Measurements from ENCODE around the gene TLL2. TPM values are rescaled to one million over a fixed set of nuclear protein-coding genes. Genes with fewer than 3 reads are reported as not detected.

The TLL2 gene
- total and polyA plus RNA-seq, 12 donors, result 0.10 to 0.40 (median 0.13) TPM; not detected in 6

DNA sequence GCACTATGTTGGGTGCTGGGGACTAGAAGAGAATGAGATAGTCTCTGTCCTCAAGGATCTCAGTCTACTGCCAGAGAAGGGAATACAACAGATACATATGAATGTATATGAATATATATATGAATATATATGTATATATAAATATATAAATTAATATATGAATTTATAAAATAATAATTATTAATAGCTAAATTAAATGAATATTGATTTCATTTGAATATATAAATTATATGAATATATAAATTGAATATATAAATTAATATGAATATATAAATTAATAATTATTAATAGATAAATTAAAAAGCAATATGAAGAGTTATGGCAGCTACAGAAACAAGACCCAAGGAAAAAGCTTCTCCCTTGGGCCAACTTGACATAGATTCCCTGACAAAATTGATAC, 95.1 kb downstream of the TLL2 start:
- Histone ChIP-seq H3K9me3 (replicated peaks in 1 of 3) (no peaks in the 10 kb centered on the region), H3K27ac (no peak overlapping the region), H3K4me1 (replicated peaks in 1 of 2) (no peaks in the 10 kb centered on the region), H3K36me3 (replicated peaks in 1 of 2) (no peaks in the 10 kb centered on the region), H3K4me3 (no peak overlapping the region), H3K27me3 (no peaks in the 10 kb centered on the region)
- TF ChIP-seq, protein P1, sequence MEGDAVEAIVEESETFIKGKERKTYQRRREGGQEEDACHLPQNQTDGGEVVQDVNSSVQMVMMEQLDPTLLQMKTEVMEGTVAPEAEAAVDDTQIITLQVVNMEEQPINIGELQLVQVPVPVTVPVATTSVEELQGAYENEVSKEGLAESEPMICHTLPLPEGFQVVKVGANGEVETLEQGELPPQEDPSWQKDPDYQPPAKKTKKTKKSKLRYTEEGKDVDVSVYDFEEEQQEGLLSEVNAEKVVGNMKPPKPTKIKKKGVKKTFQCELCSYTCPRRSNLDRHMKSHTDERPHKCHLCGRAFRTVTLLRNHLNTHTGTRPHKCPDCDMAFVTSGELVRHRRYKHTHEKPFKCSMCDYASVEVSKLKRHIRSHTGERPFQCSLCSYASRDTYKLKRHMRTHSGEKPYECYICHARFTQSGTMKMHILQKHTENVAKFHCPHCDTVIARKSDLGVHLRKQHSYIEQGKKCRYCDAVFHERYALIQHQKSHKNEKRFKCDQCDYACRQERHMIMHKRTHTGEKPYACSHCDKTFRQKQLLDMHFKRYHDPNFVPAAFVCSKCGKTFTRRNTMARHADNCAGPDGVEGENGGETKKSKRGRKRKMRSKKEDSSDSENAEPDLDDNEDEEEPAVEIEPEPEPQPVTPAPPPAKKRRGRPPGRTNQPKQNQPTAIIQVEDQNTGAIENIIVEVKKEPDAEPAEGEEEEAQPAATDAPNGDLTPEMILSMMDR (IDR thresholded peaks at IDR 0.05), result no peak
- no peak for TF ChIP-seq POLR2A (IDR thresholded peaks at IDR 0.05)
- intact Hi-C loops (cut with DNase I), result no loop called here
- no peak for DNase-seq

DNA sequence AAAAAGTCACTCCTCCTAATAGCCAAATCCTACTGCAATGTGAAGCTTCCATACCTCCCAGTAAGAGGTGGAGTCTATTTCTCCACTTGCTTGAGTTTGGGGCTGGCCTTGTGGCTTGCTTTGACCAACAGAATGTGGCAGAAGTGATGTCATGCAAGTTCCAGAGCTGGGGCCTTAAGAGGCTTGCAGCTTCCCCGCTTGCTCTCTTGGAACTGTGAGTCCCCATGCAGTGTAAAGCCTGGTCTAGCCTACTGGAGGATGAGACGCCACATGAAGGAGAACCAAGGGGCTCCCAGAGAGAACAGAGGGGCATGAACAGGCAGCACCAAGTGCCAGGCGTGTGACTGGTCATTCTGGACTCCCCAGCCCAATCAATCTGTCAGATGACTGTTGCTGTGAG, 96.3 kb downstream of the TLL2 start:
- intact Hi-C loops (cut with DNase I), result no loop called here

DNA sequence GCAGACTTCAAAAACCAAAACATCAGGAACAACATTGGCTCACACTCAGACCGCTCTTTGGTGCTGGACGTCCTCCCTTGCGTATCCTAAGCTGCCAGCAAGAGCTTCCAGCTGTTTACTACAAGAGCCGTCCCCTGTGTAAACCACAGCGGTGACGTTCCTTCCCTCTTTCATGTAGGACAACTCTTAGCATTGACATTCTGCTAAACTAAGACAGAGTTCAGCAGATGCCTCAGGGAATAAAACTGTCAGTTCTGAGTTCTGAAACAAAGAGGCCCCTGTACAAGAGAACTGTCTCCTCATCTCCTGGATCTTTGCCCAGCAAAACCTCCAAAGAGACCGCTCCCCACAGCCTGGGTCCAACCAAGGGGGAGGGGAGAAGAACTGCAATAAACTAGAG, 97.1 kb downstream of the TLL2 start:
- H3K27me3 ChIP-seq, result no peaks in the 10 kb centered on the region
- no peak overlapping the region for H3K4me3 ChIP-seq
- DNase-seq, result no peak
- intact Hi-C loops (cut with DNase I), result no loop called here
- 55 to 68% (median 63%) methylated on average over 7 of the region's 7 CpGs for WGBS, 4 donors
- no peaks in the 10 kb centered on the region for H3K4me1 ChIP-seq (replicated peaks in 1 of 2)
- no peak overlapping the region for H3K27ac ChIP-seq
- no peaks in the 10 kb centered on the region for H3K9me3 ChIP-seq (replicated peaks in 1 of 3)
- H3K36me3 ChIP-seq (replicated peaks in 1 of 2), result no peaks in the 10 kb centered on the region
- TF ChIP-seq POLR2A (IDR thresholded peaks at IDR 0.05), result no peak
- TF ChIP-seq, protein P1 (IDR thresholded peaks at IDR 0.05), result no peak

More for the DNA sequence above, 96.3 kb downstream of the TLL2 start:
- DNase-seq, result no peak
- Histone ChIP-seq H3K36me3 (replicated peaks in 1 of 2) (no peaks in the 10 kb centered on the region), H3K9me3 (replicated peaks in 1 of 3) (no peaks in the 10 kb centered on the region), H3K27me3 (no peaks in the 10 kb centered on the region), H3K27ac (no peak overlapping the region), H3K4me1 (replicated peaks in 1 of 2) (no peaks in the 10 kb centered on the region), H3K4me3 (no peak overlapping the region)
- 86 to 91% (median 88%) methylated on average over 3 of the region's 3 CpGs for WGBS, 4 donors
- TF ChIP-seq, protein P1 (IDR thresholded peaks at IDR 0.05), result no peak
- no peak for TF ChIP-seq POLR2A (IDR thresholded peaks at IDR 0.05)

DNA sequence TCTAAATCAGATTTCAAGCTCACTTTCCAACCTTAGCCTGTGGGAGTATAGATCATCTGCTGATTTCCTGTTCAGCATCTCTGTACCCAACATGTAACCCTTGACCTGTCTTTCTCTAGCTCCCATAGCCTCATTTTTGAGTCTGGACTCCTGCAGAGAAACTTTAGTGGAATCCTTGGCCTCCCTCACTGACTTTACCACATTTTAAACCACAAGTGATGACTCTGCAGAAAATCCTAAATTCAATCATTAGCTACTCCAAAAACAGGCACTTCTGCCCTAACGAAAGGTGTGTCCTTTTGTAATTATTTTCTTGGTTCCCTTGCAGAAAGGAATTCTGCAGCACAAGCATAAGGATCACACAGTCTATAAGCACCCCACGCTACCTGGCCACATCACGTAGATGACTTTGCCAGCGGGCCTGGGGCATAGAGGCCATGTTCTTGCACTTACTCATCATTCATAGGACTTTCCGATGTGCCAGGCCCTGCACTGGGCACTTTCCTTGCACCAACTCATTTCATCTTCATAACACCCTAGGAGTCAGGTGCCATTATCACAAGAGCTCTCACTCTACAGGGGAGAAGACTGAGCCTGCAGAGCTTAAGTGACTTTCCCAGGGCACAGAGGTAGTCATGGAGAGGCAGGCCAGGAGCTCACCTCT, 97.7 kb downstream of the TLL2 start:
- intact Hi-C loops (cut with DNase I), result no loop called here
- no peaks in the 10 kb centered on the region for H3K36me3 ChIP-seq (replicated peaks in 1 of 2)
- H3K4me3 ChIP-seq, result no peak overlapping the region
- no peaks in the 10 kb centered on the region for H3K4me1 ChIP-seq (replicated peaks in 1 of 2)
- H3K27me3 ChIP-seq, result no peaks in the 10 kb centered on the region
- no peak for TF ChIP-seq POLR2A (IDR thresholded peaks at IDR 0.05)
- TF ChIP-seq, protein P1 (IDR thresholded peaks at IDR 0.05), result no peak
- H3K27ac ChIP-seq, result no peak overlapping the region
- H3K9me3 ChIP-seq (replicated peaks in 1 of 3), result no peaks in the 10 kb centered on the region
- no peak for DNase-seq
- WGBS, 4 donors, result 83 to 90% (median 87%) methylated on average over 5 of the region's 5 CpGs

All from adrenal gland (tissue), 12 donors.